Measurements from ENCODE around the gene FKBP15.

Gene FKBP15

DNA sequence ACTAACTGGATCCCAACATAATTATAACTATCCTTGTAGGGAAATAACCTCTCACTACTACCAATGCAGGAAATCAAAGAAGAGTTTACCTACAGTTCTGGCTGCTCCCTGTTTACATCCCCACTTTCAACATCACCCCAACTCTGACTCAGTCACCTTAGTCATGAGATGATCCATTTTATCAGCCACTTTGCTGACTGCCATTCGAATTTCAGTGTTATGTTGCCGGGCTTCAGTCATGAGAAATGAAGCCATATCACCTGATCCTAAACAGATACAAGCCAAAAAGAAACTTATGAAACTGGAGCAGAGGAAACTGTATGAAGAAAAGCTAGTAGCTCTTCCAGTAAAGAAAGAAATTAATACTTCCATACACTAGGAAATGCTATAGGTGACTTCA is 36.5 kb downstream of the FKBP15 start:
- Histone ChIP-seq H3K27ac (no peak overlapping the region), H3K36me3 (replicated peaks) (peaks cover 50% of the 10 kb centered on the region), H3K4me3 (ENCODE audit: low read depth, low read length) (no peak overlapping the region), H3K27me3 (replicated peaks) (no peaks in the 10 kb centered on the region)
- TF ChIP-seq, protein P1, sequence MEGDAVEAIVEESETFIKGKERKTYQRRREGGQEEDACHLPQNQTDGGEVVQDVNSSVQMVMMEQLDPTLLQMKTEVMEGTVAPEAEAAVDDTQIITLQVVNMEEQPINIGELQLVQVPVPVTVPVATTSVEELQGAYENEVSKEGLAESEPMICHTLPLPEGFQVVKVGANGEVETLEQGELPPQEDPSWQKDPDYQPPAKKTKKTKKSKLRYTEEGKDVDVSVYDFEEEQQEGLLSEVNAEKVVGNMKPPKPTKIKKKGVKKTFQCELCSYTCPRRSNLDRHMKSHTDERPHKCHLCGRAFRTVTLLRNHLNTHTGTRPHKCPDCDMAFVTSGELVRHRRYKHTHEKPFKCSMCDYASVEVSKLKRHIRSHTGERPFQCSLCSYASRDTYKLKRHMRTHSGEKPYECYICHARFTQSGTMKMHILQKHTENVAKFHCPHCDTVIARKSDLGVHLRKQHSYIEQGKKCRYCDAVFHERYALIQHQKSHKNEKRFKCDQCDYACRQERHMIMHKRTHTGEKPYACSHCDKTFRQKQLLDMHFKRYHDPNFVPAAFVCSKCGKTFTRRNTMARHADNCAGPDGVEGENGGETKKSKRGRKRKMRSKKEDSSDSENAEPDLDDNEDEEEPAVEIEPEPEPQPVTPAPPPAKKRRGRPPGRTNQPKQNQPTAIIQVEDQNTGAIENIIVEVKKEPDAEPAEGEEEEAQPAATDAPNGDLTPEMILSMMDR (IDR thresholded peaks at IDR 0.05; ENCODE audit: low read depth, low read length, missing control alignments), result no peak
- in situ Hi-C loops (cut with HindIII; ENCODE audit: low pct_ligation_motif_present, low sequenced_read_pairs), result no loop called here
- no peak for DNase-seq

DNA sequence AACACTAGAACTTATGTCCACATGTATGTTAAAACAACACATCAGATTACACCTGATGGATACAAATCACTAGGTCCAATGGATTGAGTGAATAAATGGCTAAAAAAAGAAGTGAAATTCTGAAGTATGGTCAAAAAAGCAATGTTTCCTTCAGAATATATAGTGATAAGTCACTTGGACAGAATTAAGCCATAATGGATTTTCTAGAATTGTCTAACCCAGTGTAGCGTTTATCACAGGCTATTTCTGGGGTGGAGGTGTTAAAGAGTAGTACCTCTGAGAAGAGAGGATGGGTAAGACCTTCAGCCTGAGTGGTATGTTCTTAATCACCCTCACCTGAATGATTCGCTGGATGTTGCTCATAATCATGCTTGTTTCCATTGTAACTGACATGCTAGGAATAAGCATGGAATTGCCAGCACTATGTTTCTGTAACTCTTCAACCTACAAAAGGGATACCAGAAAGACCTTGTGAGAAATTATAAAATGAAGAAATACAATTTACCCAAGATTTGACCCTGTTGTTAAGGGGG is 37.1 kb downstream of the FKBP15 start:
- Histone ChIP-seq H3K4me3 (ENCODE audit: low read depth, low read length) (no peak overlapping the region), H3K36me3 (replicated peaks) (peaks cover 50% of the 10 kb centered on the region), H3K27me3 (replicated peaks) (no peaks in the 10 kb centered on the region), H3K27ac (no peak overlapping the region)
- DNase-seq, result no peak
- in situ Hi-C loops (cut with HindIII; ENCODE audit: low pct_ligation_motif_present, low sequenced_read_pairs), result no loop called here
- TF ChIP-seq, protein P1 (IDR thresholded peaks at IDR 0.05; ENCODE audit: low read depth, low read length, missing control alignments), result no peak

DNA sequence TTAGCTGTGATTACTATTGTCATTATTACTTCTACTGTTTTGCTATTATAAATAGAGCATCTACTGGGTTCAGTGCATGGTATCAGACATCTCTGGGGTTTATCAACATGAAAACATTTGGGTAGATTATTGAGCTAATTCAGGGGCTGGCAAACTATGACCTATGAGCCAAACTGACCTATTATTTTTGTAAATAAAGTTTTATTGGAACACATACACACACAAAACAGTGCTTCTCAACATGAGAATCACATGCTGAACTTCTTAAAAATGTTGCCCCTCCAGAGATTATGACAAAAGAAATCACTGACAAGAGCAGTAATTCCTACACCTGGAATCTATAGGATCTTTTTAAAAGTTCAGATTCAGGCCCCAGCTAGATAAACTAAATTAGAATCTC is 39.9 kb downstream of the FKBP15 start:
- peaks cover 56% of the 10 kb centered on the region for H3K36me3 ChIP-seq (replicated peaks)
- TF ChIP-seq, protein P1 (IDR thresholded peaks at IDR 0.05; ENCODE audit: low read depth, low read length, missing control alignments), result no peak
- in situ Hi-C loops (cut with HindIII; ENCODE audit: low pct_ligation_motif_present, low sequenced_read_pairs), result no loop called here
- no peak overlapping the region for H3K4me3 ChIP-seq (ENCODE audit: low read depth, low read length)
- H3K27me3 ChIP-seq (replicated peaks), result no peaks in the 10 kb centered on the region
- DNase-seq, result no peak
- H3K27ac ChIP-seq, result no peak overlapping the region

DNA sequence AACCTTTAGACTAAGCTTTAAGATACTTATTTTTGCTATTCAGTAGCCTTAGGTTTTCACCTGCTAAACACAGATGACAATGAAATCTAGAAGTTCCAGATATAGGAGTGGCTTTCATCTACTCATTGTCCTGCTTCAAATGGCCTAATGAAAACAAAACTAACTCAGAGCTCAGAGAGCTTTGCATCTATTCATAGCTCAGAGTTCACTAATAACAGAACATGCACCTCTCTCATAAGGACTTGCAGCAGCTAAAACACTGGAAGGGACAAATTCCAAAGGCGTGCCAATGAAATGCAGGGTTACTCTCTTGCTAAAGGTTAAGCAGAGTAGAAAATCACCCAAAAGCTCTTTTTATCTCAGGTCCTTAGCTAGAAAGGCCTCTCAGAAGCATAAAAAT is 41.2 kb downstream of the FKBP15 start:
- H3K36me3 ChIP-seq (replicated peaks), result peaks cover 54% of the 10 kb centered on the region
- H3K27ac ChIP-seq, result no peak overlapping the region
- no peaks in the 10 kb centered on the region for H3K27me3 ChIP-seq (replicated peaks)
- in situ Hi-C loops (cut with HindIII; ENCODE audit: low pct_ligation_motif_present, low sequenced_read_pairs), result no loop called here
- no peak for DNase-seq
- TF ChIP-seq, protein P1 (IDR thresholded peaks at IDR 0.05; ENCODE audit: low read depth, low read length, missing control alignments), result no peak
- no peak overlapping the region for H3K4me3 ChIP-seq (ENCODE audit: low read depth, low read length)

DNA sequence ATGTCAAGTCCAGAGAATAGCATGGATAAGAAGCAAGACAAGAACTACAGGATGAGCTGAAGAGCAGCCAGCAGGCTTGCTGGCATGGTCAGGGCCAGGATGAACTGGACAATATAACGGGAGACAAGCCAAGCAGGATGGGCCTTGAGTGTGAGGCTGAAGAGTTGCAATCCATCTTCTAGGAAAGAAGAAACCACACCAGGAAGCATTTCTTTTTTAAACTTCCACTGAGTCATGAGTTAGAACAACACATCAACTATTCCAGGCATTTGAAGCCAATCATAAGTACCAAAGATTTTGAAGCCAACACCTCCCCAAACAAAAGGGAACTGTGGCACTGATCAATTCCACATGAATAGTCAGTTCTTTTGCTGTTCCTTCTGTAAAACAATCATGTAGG is 43.0 kb downstream of the FKBP15 start:
- no peak overlapping the region for H3K4me3 ChIP-seq (ENCODE audit: low read depth, low read length)
- in situ Hi-C loops (cut with HindIII; ENCODE audit: low pct_ligation_motif_present, low sequenced_read_pairs), result no loop called here
- DNase-seq, result peak; percentile 20
- no peak overlapping the region for H3K27ac ChIP-seq
- TF ChIP-seq, protein P1 (IDR thresholded peaks at IDR 0.05; ENCODE audit: low read depth, low read length, missing control alignments), result no peak
- no peaks in the 10 kb centered on the region for H3K27me3 ChIP-seq (replicated peaks)
- H3K36me3 ChIP-seq (replicated peaks), result peaks cover 49% of the 10 kb centered on the region

DNA sequence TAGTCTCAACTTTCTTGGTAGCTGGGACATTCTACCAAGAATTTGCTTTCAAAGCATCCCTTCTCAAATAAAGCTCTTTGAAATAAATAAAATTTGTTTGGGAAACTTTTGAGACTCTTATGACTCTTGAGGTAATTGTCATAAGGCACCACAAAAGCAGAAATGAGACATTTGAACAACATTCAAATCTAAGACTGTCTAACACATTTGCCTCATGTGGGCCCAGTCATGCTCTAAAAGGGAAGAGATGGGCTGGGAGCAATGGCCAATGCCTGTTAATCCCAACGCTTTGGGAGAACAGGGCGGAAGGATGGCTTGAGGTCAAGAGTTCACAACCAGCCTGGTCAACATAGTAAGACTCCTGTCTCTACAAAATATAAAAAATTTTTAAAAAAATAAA is 43.8 kb downstream of the FKBP15 start:
- in situ Hi-C loops (cut with HindIII; ENCODE audit: low pct_ligation_motif_present, low sequenced_read_pairs), result no loop called here
- no peak overlapping the region for H3K27ac ChIP-seq
- peaks cover 49% of the 10 kb centered on the region for H3K36me3 ChIP-seq (replicated peaks)

More for the DNA sequence above, 43.8 kb downstream of the FKBP15 start:
- Histone ChIP-seq H3K27me3 (replicated peaks) (no peaks in the 10 kb centered on the region), H3K4me3 (ENCODE audit: low read depth, low read length) (no peak overlapping the region)
- TF ChIP-seq, protein P1 (IDR thresholded peaks at IDR 0.05; ENCODE audit: low read depth, low read length, missing control alignments), result no peak
- DNase-seq, result no peak

Measured in brain microvascular endothelial cell (primary cell).